ENCODE results near the gene MAN1A1.

Gene MAN1A1

GRCh38 chr6:119230160-119230559 lies 119.4 kb downstream of the MAN1A1 start:
- no peak for DNase-seq

GRCh38 chr6:119227377-119227776 lies 122.2 kb downstream of the MAN1A1 start:
- no peak for DNase-seq

- DNase-seq, result no peak
These were observed 123.5 kb downstream of the MAN1A1 start for GRCh38 chr6:119226089-119226488.

DNA sequence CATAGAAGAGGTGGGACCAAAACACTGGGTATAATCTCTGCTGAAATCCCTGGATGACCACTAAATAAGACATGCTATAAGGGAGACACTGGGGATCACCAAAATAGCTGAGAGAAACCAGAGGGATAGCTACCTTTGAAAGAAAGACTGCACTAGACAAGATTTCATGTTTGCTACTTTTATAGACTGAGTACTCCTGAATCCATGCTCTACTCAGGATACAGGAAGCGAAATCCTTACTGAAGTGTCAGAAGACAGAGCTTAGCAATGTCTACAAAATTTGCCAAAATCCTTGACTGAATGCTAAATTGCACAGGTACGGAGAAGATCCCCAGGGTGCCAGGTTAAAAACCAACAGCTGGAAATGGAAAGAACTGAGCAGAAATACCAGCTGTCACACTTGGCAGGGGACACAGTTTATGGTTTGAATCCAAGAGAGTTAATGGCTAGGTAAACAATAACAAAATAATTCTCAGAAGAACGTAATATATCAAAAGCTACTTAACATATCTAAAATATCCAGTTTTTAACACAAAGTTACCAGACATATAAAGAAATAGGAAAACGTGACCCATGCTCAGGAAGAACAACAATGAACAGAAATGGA lies 125.4 kb downstream of the MAN1A1 start:
- no peak for DNase-seq

DNA sequence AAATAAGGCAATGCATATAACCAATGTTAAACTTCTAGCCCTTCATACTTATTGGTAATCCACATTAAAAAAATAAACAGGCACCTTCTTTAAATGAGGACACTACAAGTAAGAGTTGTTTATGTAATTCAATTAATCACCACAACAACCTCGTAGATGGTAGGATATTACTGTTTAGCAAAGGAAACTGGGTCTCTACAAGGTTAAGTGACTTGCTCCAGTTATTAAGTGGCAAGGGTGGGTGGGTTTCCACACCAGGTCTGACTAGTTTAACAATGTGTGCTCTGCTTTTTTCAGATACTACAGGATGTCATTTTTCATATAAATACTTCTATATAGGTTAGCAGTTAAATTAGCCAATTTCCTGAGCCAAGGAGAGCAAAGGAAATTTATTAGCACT lies 129.1 kb downstream of the MAN1A1 start:
- no peak for DNase-seq

- no peak for DNase-seq
These were observed 131.0 kb downstream of the MAN1A1 start for GRCh38 chr6:119218548-119218947.

- no peak for DNase-seq
These were observed 133.5 kb downstream of the MAN1A1 start for GRCh38 chr6:119215885-119216590.

DNA sequence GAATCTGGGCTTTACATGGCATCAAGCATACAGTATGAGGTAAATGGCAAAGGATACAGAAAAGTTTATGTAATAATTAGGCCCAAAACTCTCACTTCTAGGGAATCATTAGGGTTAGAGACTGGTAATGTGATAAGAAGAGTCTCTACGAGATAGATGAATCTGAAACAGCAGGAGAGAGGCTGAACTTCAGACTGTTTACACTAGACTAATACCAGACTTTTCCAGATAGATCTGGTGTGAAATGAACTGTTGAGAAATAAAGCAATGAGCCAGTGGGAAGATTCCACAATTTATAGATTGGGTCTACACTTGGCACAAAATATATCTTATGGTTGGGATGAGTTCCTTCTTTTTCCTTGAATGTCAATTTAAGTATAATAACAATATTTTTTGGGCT lies 134.3 kb downstream of the MAN1A1 start:
- DNase-seq, result no peak

DNA sequence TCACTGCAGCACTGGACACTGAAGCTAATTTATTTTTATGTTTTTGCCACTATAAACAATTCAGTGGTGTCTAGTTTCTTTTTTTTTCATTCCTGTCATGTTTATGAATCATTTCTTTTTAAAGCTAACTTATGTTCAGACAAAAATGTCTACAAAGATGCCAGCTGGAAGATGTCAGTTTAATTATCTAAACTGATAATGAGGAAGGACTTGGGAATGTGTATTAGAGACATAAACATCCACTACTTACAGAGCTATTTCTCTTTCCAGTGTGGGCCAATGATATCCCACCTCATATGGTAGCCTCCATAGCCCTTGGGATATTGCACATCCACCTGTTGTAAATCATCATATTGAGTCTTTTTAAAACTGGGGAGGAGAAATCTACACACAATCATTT lies 139.0 kb downstream of the MAN1A1 start:
- DNase-seq, result no peak

- DNase-seq, result no peak
These were observed 139.9 kb downstream of the MAN1A1 start for GRCh38 chr6:119209452-119210205.

DNA sequence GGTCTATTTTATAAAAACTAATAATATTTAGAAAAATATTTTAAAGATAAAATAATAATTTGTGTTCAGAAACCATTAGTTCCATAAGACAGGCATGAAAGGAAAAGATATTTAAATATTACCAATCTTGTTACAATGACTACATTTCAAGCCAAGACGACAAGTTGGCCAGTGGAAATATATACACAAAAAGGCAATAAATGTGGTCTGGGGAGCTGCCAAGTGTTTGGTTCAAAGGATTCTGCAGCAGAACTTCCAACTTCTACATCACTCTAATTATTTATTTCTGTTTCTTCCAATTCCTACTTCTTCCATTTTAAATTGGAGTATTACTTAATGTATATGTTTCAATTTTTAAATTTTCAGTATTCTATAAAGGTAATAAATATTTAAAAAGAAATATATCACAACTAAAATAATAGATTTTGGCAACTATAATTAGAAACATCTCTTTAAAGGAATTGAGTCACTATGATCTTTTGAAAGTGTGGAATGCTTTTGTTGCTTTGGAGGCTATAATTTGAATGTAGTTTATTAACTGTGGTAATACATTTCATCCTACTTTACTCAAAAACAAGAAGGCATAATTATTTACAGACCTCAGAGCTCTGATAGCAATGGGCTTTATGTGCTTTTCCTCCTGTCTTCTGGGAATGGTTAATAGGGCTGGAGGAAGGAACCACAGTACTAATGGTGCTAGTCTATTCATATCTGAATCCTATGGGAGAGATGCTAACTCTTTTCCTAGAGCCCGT lies 141.4 kb downstream of the MAN1A1 start:
- peak; percentile 69 for DNase-seq

DNA sequence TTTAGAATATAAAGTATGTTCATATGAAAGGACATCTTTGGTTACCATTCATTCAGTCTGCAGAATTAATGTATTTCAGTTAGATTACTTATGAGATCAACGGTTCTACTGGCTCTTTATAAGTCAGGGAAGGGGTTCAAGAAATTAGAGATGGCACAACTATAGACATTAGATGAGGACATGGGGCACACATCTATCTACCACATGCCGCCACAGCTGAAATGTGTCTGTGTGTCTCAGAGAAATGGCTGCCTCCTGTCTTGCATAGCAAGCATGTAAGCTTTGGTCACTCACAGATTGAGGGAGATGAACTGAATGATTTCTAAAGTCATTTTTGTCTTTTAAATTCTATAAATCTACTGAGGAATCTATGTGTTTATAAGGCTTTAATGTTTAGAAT lies 142.2 kb downstream of the MAN1A1 start:
- DNase-seq, result no peak

- DNase-seq, result no peak
These were observed 143.5 kb downstream of the MAN1A1 start for GRCh38 chr6:119205911-119206618.

- DNase-seq, result no peak
These were observed 144.8 kb downstream of the MAN1A1 start for GRCh38 chr6:119204719-119205118.

GRCh38 chr6:119201480-119201879 lies 148.1 kb downstream of the MAN1A1 start:
- no peak for DNase-seq

GRCh38 chr6:119200512-119201175 lies 148.9 kb downstream of the MAN1A1 start:
- DNase-seq, result no peak

- no peak for DNase-seq
These were observed 152.3 kb downstream of the MAN1A1 start for GRCh38 chr6:119197271-119197670.

DNA sequence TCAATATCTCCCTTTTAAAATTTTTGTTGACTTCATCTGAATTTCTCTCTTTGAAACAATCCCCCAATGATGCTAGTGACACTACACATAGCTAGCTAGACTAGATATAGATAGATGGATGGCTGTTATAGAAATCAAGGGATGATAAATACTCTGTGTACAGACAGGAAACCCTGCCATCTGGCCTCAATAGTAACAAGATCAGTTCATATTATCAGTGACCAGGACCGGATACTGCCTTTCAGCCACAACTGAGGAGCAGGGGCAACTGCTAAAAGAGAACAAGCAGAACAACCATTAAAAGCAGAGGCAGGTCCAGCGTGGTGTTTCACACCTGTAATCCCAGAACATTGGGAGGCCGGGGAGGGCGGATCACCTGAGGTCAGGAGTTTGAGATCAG lies 152.8 kb downstream of the MAN1A1 start:
- DNase-seq, result no peak

DNA sequence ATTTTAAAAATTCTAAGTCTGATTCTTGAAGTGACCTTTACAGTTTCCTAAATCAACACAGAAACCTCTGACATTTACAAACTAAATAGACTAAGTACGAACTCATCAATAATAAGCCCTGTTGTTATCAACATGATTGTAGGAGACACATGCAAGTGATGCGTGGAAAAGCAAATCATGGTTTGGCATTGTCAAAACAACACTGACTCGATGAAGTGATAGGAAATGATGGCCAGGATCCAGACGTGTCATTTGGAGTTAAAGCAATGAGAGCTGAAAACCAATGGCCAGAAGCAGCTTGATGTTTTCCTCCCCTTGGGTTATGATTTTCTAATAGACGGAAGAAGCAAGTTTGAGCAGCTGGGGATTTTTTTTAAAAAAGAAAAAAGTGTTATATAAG lies 153.7 kb downstream of the MAN1A1 start:
- no peak for DNase-seq

- DNase-seq, result no peak
These were observed 154.4 kb downstream of the MAN1A1 start for GRCh38 chr6:119195204-119195603.

DNA sequence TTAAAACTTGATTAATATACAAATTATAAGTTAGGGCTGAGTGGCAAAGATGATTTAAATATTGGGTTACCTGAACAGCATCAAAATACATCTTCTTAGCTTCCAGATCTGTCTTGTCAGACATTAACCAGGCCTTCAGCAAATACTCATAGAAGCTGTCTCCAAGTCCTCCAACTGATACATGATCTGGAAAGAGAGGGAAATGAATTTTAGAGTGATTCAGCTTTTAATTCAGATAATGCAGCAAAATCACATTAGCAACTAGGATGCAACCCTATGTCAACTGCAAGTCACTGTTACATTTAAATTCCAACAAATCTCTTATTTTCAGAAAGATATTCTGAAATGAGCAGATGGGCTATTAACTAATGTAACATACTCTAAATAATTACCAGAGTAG lies 155.9 kb downstream of the MAN1A1 start:
- DNase-seq, result no peak

DNA sequence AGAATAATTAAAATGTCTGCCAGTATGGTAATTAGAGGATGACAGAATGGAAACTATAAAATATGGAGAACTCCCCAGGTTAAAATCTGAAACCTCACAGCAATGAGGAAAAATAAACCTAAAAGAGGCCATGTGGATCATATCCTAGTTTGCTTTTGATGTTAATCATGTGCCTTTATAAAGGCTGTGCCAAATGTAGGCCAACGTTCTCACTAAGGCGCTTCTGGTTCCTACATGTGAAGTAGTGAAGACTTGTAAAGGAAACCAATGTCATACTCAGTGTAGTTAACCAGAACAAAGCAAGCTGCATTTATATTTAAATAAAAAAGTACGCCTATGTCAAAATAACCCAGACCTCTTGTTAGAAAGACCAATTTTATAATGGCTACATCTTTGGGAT lies 157.4 kb downstream of the MAN1A1 start:
- DNase-seq, result no peak
